ENCODE data around the gene MTMR8. TPM values are rescaled to one million over a fixed set of nuclear protein-coding genes. Genes with fewer than 3 reads are reported as not detected.

Gene MTMR8
- total RNA-seq, 1 experiment from 2014 or later: 1.1 TPM

- no peaks in the 10 kb centered on the region for H3K79me2 ChIP-seq (ENCODE audit: insufficient read depth, low read length)
- no peaks in the 10 kb centered on the region for H3K9me3 ChIP-seq (ENCODE audit: control insufficient read depth in 1 of 2, insufficient read depth in 1 of 2, low read depth in 1 of 2, low read length in 2 of 2)
- no peak overlapping the region for H3K9ac ChIP-seq (ENCODE audit: low read length)
- no peak overlapping the region for H3K4me2 ChIP-seq (ENCODE audit: low read length)
- H3K27me3 ChIP-seq (ENCODE audit: insufficient read depth, low read length): no peaks in the 10 kb centered on the region
- ATAC-seq (no peak), DNase-seq (ENCODE audit: low read depth, low spot score) (no peak)
- H3K36me3 ChIP-seq (ENCODE audit: control insufficient read depth in 1 of 2, insufficient read depth in 2 of 2, low read length in 2 of 2): no peaks in the 10 kb centered on the region
- POLR2A ChIA-PET: no interaction called here
- H2AFZ ChIP-seq (ENCODE audit: low read depth, low read length, poor library complexity, severe bottlenecking): no peak overlapping the region
- intact Hi-C loops (cut with micrococcal nuclease): loop anchor here (10.0 kb wide), 1 partner anchor 193 kb away; the partner anchor contains the start of gene AMER1
- RAD21 ChIA-PET (ENCODE audit: low non-redundant PET in 1 of 2, low total read pairs in 2 of 2, uncharacterized antibody in 2 of 2, unreplicated experiment in 2 of 2): no interaction called here
- no peak overlapping the region for H3K4me3 ChIP-seq (replicated peaks in 1 of 2; ENCODE audit: low read depth in 1 of 2, low read length in 2 of 2)
- CTCF ChIA-PET: no interaction called here
- H3K4me1 ChIP-seq (ENCODE audit: control insufficient read depth in 1 of 2, insufficient read depth in 2 of 2, low read length in 2 of 2): peaks cover 0 to 10% of the 10 kb centered on the region in 2 experiments; a peak in 2 of 4 replicates
- H3K27ac ChIP-seq (ENCODE audit: low read depth, low read length): no peak overlapping the region
- TF ChIP-seq POLR2AphosphoS5 (IDR thresholded peaks at IDR 0.05; ENCODE audit: low read depth, low read length) (no peak), ZBTB33 (IDR thresholded peaks at IDR 0.05; ENCODE audit: extremely low read depth, insufficient replicate concordance, low read length) (no peak), CTCF (IDR thresholded peaks at IDR 0.05 in 2 of 3, conservative IDR thresholded peaks at IDR 0.05 in 1 of 3; ENCODE audit: borderline replicate concordance in 1 of 3, insufficient read depth in 1 of 3, low read depth in 2 of 3, low read length in 2 of 3) (no peak)
- BruUV-seq (replicated peaks): no TSS peak
- no peaks in the 10 kb centered on the region for H4K20me1 ChIP-seq (ENCODE audit: insufficient read depth)
- H3K9me2 ChIP-seq (ENCODE audit: insufficient read depth): no peaks in the 10 kb centered on the region
These were observed 2.8 kb upstream of the MTMR8 start for GRCh38 chrX:64398088-64398487.

DNA sequence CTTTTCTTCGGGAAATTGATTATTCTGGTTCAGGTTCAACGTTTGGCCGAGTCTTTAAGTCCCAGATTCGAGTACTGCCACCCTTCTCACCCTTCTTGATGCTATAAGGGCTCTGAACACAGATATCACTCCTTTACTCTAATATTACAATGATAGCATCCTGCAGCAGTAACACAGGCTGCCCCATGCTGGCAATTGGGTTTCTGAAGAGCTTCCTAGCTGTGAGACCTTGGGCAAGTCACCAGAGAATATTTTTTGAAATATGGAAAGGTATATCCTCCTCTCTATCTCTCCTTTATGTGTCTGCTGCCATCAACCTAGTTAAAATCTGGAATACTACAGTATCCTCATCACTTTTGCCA lies 297 bp upstream of the MTMR8 start:
- ATAC-seq (peak; percentile 48), DNase-seq (ENCODE audit: low read depth, low spot score) (no peak)
- Histone ChIP-seq H3K27ac (ENCODE audit: low read depth, low read length) (no peak overlapping the region), H3K9me3 (ENCODE audit: control insufficient read depth in 1 of 2, insufficient read depth in 1 of 2, low read depth in 1 of 2, low read length in 2 of 2) (no peaks in the 10 kb centered on the region), H4K20me1 (ENCODE audit: insufficient read depth) (no peaks in the 10 kb centered on the region), H2AFZ (ENCODE audit: low read depth, low read length, poor library complexity, severe bottlenecking) (peak overlapping the region; percentile 82), H3K4me1 (ENCODE audit: control insufficient read depth in 1 of 2, insufficient read depth in 2 of 2, low read length in 2 of 2) (peaks cover 0 to 10% of the 10 kb centered on the region in 2 experiments; a peak in 2 of 4 replicates), H3K79me2 (ENCODE audit: insufficient read depth, low read length) (no peaks in the 10 kb centered on the region), H3K9ac (ENCODE audit: low read length) (no peak overlapping the region), H3K36me3 (ENCODE audit: control insufficient read depth in 1 of 2, insufficient read depth in 2 of 2, low read length in 2 of 2) (no peaks in the 10 kb centered on the region), H3K4me3 (replicated peaks in 1 of 2; ENCODE audit: low read depth in 1 of 2, low read length in 2 of 2) (peak overlapping the region; percentile 54 to 60), H3K4me2 (ENCODE audit: low read length) (peak overlapping the region; percentile 76), H3K27me3 (ENCODE audit: insufficient read depth, low read length) (no peaks in the 10 kb centered on the region), H3K9me2 (ENCODE audit: insufficient read depth) (no peaks in the 10 kb centered on the region)
- no TSS peak for BruUV-seq (replicated peaks)
- RAD21 ChIA-PET (ENCODE audit: low non-redundant PET in 1 of 2, low total read pairs in 2 of 2, uncharacterized antibody in 2 of 2, unreplicated experiment in 2 of 2): no interaction called here
- intact Hi-C loops (cut with micrococcal nuclease): loop anchor here (10.0 kb wide), 1 partner anchor 191 kb away; the partner anchor contains the start of gene AMER1
- POLR2A ChIA-PET: no interaction called here
- TF ChIP-seq SIN3A (IDR thresholded peaks at IDR 0.05; ENCODE audit: low read depth) (no peak), SP1 (IDR thresholded peaks at IDR 0.05; ENCODE audit: low read depth) (0 out of 2 replicates have a peak, but pooled peaks have one; percentile 6)
- TF ChIP-seq, protein P1, sequence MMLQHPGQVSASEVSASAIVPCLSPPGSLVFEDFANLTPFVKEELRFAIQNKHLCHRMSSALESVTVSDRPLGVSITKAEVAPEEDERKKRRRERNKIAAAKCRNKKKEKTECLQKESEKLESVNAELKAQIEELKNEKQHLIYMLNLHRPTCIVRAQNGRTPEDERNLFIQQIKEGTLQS (IDR thresholded peaks at IDR 0.05): no peak
- CTCF ChIA-PET: no interaction called here
